ENCODE measurements around the gene BCAS4.
"Not testable (repeated sequence)": the region's sequence is repeated elsewhere in the genome, so short reads cannot be mapped to it uniquely, and the experiment has no call there.

Gene BCAS4

GRCh38 chr20:50759678-50760077 is 35.2 kb upstream of the BCAS4 start:
- Histone ChIP-seq H3K9ac (ENCODE audit: low read depth, low read length) (no peak overlapping the region), H3K9me3 (ENCODE audit: insufficient read depth, low read length, severe bottlenecking) (no peaks in the 10 kb centered on the region), H3K27ac (ENCODE audit: low read length) (no peak overlapping the region), H2AFZ (ENCODE audit: low read depth, low read length) (no peak overlapping the region), H3K27me3 (ENCODE audit: insufficient read depth, low read length, poor library complexity) (peaks cover 3% of the 10 kb centered on the region), H3K4me3 (ENCODE audit: low read depth in 1 of 2, low read length in 2 of 2) (no peak overlapping the region), H3K79me2 (ENCODE audit: insufficient read depth, low read length) (no peaks in the 10 kb centered on the region), H3K36me3 (ENCODE audit: insufficient read depth, low read length) (no peaks in the 10 kb centered on the region), H4K20me1 (ENCODE audit: insufficient read depth, low read length) (no peaks in the 10 kb centered on the region), H3K4me1 (ENCODE audit: insufficient read depth, low read length) (no peaks in the 10 kb centered on the region), H3K4me2 (ENCODE audit: insufficient read depth, low read length) (no peak overlapping the region)
- TF ChIP-seq CTCF (IDR thresholded peaks at IDR 0.05; ENCODE audit: borderline replicate concordance, extremely low read depth, low read length, poor library complexity, severe bottlenecking) (no peak), EZH2 (IDR thresholded peaks at IDR 0.05; ENCODE audit: borderline replicate concordance, low read depth, low read length, severe bottlenecking) (no peak)
- no peak for ATAC-seq (ENCODE audit: insufficient read depth, low read depth)
- no peak for DNase-seq

- Histone ChIP-seq H3K4me2 (ENCODE audit: insufficient read depth, low read length) (no peak overlapping the region), H3K27me3 (ENCODE audit: insufficient read depth, low read length, poor library complexity) (peaks cover 3% of the 10 kb centered on the region), H3K4me1 (ENCODE audit: insufficient read depth, low read length) (no peaks in the 10 kb centered on the region), H3K9ac (ENCODE audit: low read depth, low read length) (no peak overlapping the region), H3K79me2 (ENCODE audit: insufficient read depth, low read length) (no peaks in the 10 kb centered on the region), H3K27ac (ENCODE audit: low read length) (no peak overlapping the region), H3K9me3 (ENCODE audit: insufficient read depth, low read length, severe bottlenecking) (no peaks in the 10 kb centered on the region), H2AFZ (ENCODE audit: low read depth, low read length) (no peak overlapping the region), H3K4me3 (ENCODE audit: low read depth in 1 of 2, low read length in 2 of 2) (no peak overlapping the region), H3K36me3 (ENCODE audit: insufficient read depth, low read length) (no peaks in the 10 kb centered on the region), H4K20me1 (ENCODE audit: insufficient read depth, low read length) (no peaks in the 10 kb centered on the region)
- DNase-seq = no peak
- ATAC-seq (ENCODE audit: insufficient read depth, low read depth) = no peak
- no peak for TF ChIP-seq EZH2 (IDR thresholded peaks at IDR 0.05; ENCODE audit: borderline replicate concordance, low read depth, low read length, severe bottlenecking)
- no peak for TF ChIP-seq CTCF (IDR thresholded peaks at IDR 0.05; ENCODE audit: borderline replicate concordance, extremely low read depth, low read length, poor library complexity, severe bottlenecking)
Measured at GRCh38 chr20:50762045-50762422, 32.8 kb upstream of the BCAS4 start.

GRCh38 chr20:50762435-50763220 is 32.2 kb upstream of the BCAS4 start:
- DNase-seq (no peak), ATAC-seq (ENCODE audit: insufficient read depth, low read depth) (no peak)
- Histone ChIP-seq H3K27me3 (ENCODE audit: insufficient read depth, low read length, poor library complexity) (peaks cover 3% of the 10 kb centered on the region), H3K9me3 (ENCODE audit: insufficient read depth, low read length, severe bottlenecking) (no peaks in the 10 kb centered on the region), H3K9ac (ENCODE audit: low read depth, low read length) (no peak overlapping the region), H3K4me3 (ENCODE audit: low read depth in 1 of 2, low read length in 2 of 2) (no peak overlapping the region), H3K4me2 (ENCODE audit: insufficient read depth, low read length) (no peak overlapping the region), H4K20me1 (ENCODE audit: insufficient read depth, low read length) (no peaks in the 10 kb centered on the region), H3K79me2 (ENCODE audit: insufficient read depth, low read length) (no peaks in the 10 kb centered on the region), H3K4me1 (ENCODE audit: insufficient read depth, low read length) (no peaks in the 10 kb centered on the region), H3K27ac (ENCODE audit: low read length) (no peak overlapping the region), H3K36me3 (ENCODE audit: insufficient read depth, low read length) (no peaks in the 10 kb centered on the region), H2AFZ (ENCODE audit: low read depth, low read length) (no peak overlapping the region)
- no peak for TF ChIP-seq CTCF (IDR thresholded peaks at IDR 0.05; ENCODE audit: borderline replicate concordance, extremely low read depth, low read length, poor library complexity, severe bottlenecking)
- TF ChIP-seq EZH2 (IDR thresholded peaks at IDR 0.05; ENCODE audit: borderline replicate concordance, low read depth, low read length, severe bottlenecking) = no peak

GRCh38 chr20:50763550-50764458 is 31.1 kb upstream of the BCAS4 start:
- not testable (repeated sequence) for DNase-seq; ATAC-seq (ENCODE audit: insufficient read depth, low read depth); H3K4me3 ChIP-seq (ENCODE audit: low read depth in 1 of 2, low read length in 2 of 2); H2AFZ ChIP-seq (ENCODE audit: low read depth, low read length); H3K4me1 ChIP-seq (ENCODE audit: insufficient read depth, low read length); H4K20me1 ChIP-seq (ENCODE audit: insufficient read depth, low read length); H3K9ac ChIP-seq (ENCODE audit: low read depth, low read length); H3K9me3 ChIP-seq (ENCODE audit: insufficient read depth, low read length, severe bottlenecking); H3K27ac ChIP-seq (ENCODE audit: low read length); H3K27me3 ChIP-seq (ENCODE audit: insufficient read depth, low read length, poor library complexity); H3K36me3 ChIP-seq (ENCODE audit: insufficient read depth, low read length); H3K4me2 ChIP-seq (ENCODE audit: insufficient read depth, low read length); H3K79me2 ChIP-seq (ENCODE audit: insufficient read depth, low read length)

GRCh38 chr20:50765251-50765650 is 29.6 kb upstream of the BCAS4 start:
- H3K27ac ChIP-seq (ENCODE audit: low read length) = not testable (repeated sequence)

More at GRCh38 chr20:50765251-50765650, 29.6 kb upstream of the BCAS4 start:
- H3K4me1 ChIP-seq (ENCODE audit: insufficient read depth, low read length); H4K20me1 ChIP-seq (ENCODE audit: insufficient read depth, low read length); H3K79me2 ChIP-seq (ENCODE audit: insufficient read depth, low read length); H3K27me3 ChIP-seq (ENCODE audit: insufficient read depth, low read length, poor library complexity); H3K36me3 ChIP-seq (ENCODE audit: insufficient read depth, low read length); DNase-seq; ATAC-seq (ENCODE audit: insufficient read depth, low read depth); H3K4me2 ChIP-seq (ENCODE audit: insufficient read depth, low read length); H3K9me3 ChIP-seq (ENCODE audit: insufficient read depth, low read length, severe bottlenecking); H2AFZ ChIP-seq (ENCODE audit: low read depth, low read length); H3K4me3 ChIP-seq (ENCODE audit: low read depth in 1 of 2, low read length in 2 of 2); H3K9ac ChIP-seq (ENCODE audit: low read depth, low read length): not testable (repeated sequence)

Data from DND-41 (cell line).